H1 (cell line): ENCODE data around the gene KCNK3. TPM values are rescaled to one million over a fixed set of nuclear protein-coding genes. Genes with fewer than 3 reads are reported as not detected.

Experiments used
- ASH2L ChIP-seq: fragments of 200-600, 300-600 bp; sonication (generic); IDR thresholded peaks from one replicate; pipeline ENCODE4 v1.7.1; 2017; ENCODE audit warnings: low read length
- ATF3 ChIP-seq: IDR thresholded peaks from 2 replicates; pipeline ENCODE4 v1.6.1; 2011; ENCODE audit warnings: low read depth, mild to moderate bottlenecking, low read length; ENCODE audit not compliant: insufficient read depth
- PHF8 ChIP-seq: fragments of 200-600 bp; sonication (generic); conservative IDR thresholded peaks from 2 replicates; pipeline ENCODE4 v1.7.1; 2012; ENCODE audit warnings: low read depth, mild to moderate bottlenecking, inconsistent platforms, low read length, moderate library complexity
- RNF2 ChIP-seq: fragments of 200-900, 300-1000 bp; sonication (generic); IDR thresholded peaks from 2 replicates; pipeline ENCODE4 v1.7.1; 2016; ENCODE audit warnings: borderline replicate concordance, low read depth, mild to moderate bottlenecking, antibody characterized with exemption, low read length; ENCODE audit not compliant: poor library complexity, severe bottlenecking; ENCODE audit errors: missing control alignments
- SP1 ChIP-seq: IDR thresholded peaks from 2 replicates; pipeline ENCODE4 v1.6.1; 2011; ENCODE audit warnings: low read depth, low read length
- TCF12 ChIP-seq: IDR thresholded peaks from 2 replicates; pipeline ENCODE4 v1.6.1; 2011; ENCODE audit warnings: low read depth, mild to moderate bottlenecking, low read length
- YY1 ChIP-seq: IDR thresholded peaks from 2 replicates; pipeline ENCODE4 v1.6.1; 2011; ENCODE audit warnings: low read depth, mild to moderate bottlenecking, low read length
- polyA plus RNA-seq, 7 experiments: library from polyadenylated mRNA; depleted of rRNA in 3 of 7; stranded (reverse) in 5 of 7; unstranded in 2 of 7; fragments of >200 nt in 5 of 7; fragments of 200-250 nt in 2 of 7; gene quantifications; 1 replicate in 5 of 7; 2 replicates in 1 of 7; 4 replicates in 1 of 7; pipeline versions ENCODE4 v1.2.1 to v1.2.3, GENCODE V29; 2011 to 2013; ENCODE audit warnings: missing spikeins in 2 of 7, mixed read lengths in 2 of 7
- total RNA-seq: library from RNA; stranded (reverse); fragmentation: NEBNext Ultra II Directional; extraction: Animal tissue kit (Norgen Biotek cat#: 25700); gene quantifications from 2 replicates; pipeline ENCODE4 v1.2.1, GENCODE V29; 2021

Gene KCNK3
- total and polyA plus RNA-seq, 2 of the 8 experiments (the other 6 are each of a cell fraction or from before 2014, with no cell fraction given): 0.29 to 0.30 TPM

GRCh38 chr2:26685341-26685740, 7.2 kb upstream of the KCNK3 start (continued):
- TF ChIP-seq PHF8 (no peak), YY1 (no peak), TCF12 (no peak), ASH2L (no peak), RNF2 (no peak), SP1 (no peak), ATF3 (no peak)
